Esophagus muscularis mucosa (tissue), 4 donors: ENCODE results near the gene TBC1D22A. TPM values are rescaled to one million over a fixed set of nuclear protein-coding genes. Genes with fewer than 3 reads are reported as not detected.

Experiments
- DNase-seq: peaks from one replicate; pipeline ENCODE4 v3.0.0-alpha.2; 2017; ENCODE audit errors: extremely low spot score
- H3K27ac ChIP-seq, 4 donors: fragments of 200-600 bp; sonication (generic); replicated peaks in 1 of 4; 1 replicate in 3 of 4; 2 replicates in 1 of 4; pipeline ENCODE4 v1.5.1; 2016 to 2019; ENCODE audit warnings: mild to moderate bottlenecking in 1 of 4
- H3K27me3 ChIP-seq, 4 donors: fragments of 200-600 bp; sonication (generic); one replicate each; pipeline versions ENCODE4 v1.5.1 to v1.6.0; 2016 to 2019
- H3K36me3 ChIP-seq, 4 donors: fragments of 200-600 bp; sonication (generic); one replicate each; pipeline ENCODE4 v1.5.1; 2016 to 2019
- H3K4me1 ChIP-seq, 4 donors: fragments of 200-600 bp; sonication (generic); one replicate each; pipeline ENCODE4 v1.5.1; 2016 to 2019
- H3K4me3 ChIP-seq, 4 donors: fragments of 200-600 bp; sonication (generic); 1 replicate in 2 of 4; 2 replicates in 2 of 4; pipeline ENCODE4 v1.5.1; 2016 to 2019; ENCODE audit warnings: mild to moderate bottlenecking in 4 of 4, moderate library complexity in 1 of 4
- H3K9me3 ChIP-seq, 4 donors: fragments of 200-600 bp; sonication (generic); 1 replicate in 3 of 4; 2 replicates in 1 of 4; pipeline ENCODE4 v1.5.1; 2016 to 2019
- EP300 ChIP-seq: sonication (generic); formaldehyde crosslinking; IDR thresholded peaks from one replicate; pipeline ENCODE4 v1.6.1; 2017; ENCODE audit warnings: antibody characterized with exemption
- POLR2A ChIP-seq: fragments of 450-650 bp; IDR thresholded peaks from one replicate; pipeline ENCODE4 v1.6.1; 2017; ENCODE audit warnings: antibody characterized with exemption, moderate library complexity, mild to moderate bottlenecking, low read depth
- POLR2AphosphoS5 ChIP-seq, 2 donors: sonication (generic); formaldehyde crosslinking; IDR thresholded peaks; one replicate each; pipeline ENCODE4 v1.6.1; 2017; ENCODE audit warnings: antibody characterized with exemption in 2 of 2
- WGBS: methylation state at CpG from one replicate; pipeline ENCODE4 v1.1.5; 2018; 5-methylcytosine and 5-hydroxymethylcytosine counted together
- intact Hi-C: fragments of 100-400 bp; cut with DNase I; formaldehyde crosslinking; loops from one replicate; pipeline ENCODE4 v1.15.1; 2023
- total RNA-seq, 4 donors: library from RNA; depleted of rRNA; stranded (reverse); fragments of >200 nt; gene quantifications; one replicate each; pipeline versions ENCODE4 v1.1.0 to v1.2.1, GENCODE V29; 2016
- TF ChIP-seq, protein P1 (sequence below), 3 experiments: fragments of 200-600 bp in 2 of 3; fragments of 450-650 bp in 1 of 3; sonication (generic) in 2 of 3; IDR thresholded peaks; one replicate each; pipeline ENCODE4 v1.5.1; 2017 to 2019; ENCODE audit warnings: antibody characterized with exemption in 3 of 3, mild to moderate bottlenecking in 2 of 3, moderate library complexity in 1 of 3

TBC1D22A gene
- total RNA-seq, 4 donors from 2014 or later = 15.2 to 20.7 (median 18.8) TPM

DNA sequence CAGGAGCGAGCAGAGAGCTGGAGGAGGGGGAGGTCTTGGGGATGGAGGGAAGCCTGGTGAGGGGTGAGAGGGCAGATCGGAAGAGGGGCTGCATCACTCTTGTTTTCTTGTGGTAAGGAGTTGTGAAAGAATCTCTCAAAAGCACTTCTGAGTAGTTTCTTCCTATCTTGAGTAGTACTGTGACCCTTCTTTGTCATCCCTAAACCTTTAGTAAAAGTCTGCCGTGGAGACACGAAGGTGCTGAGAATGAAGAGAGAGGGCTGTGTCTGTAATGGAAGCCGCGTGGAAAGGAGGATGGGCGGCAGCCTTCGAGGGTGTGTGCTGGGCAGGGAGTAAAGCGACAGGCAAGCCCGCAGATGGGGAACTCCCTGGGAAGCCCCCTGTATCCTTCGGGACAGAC lies 237.8 kb downstream of the TBC1D22A start:
- 91% methylated on average over 11 of the region's 11 CpGs for WGBS
- intact Hi-C loops = no loop called here
- peaks cover 0 to 28% (median 4%) of the 10 kb centered on the region in 4 donors for H3K36me3 ChIP-seq
- no peaks in the 10 kb centered on the region for H3K27me3 ChIP-seq
- H3K9me3 ChIP-seq = no peaks in the 10 kb centered on the region
- H3K4me1 ChIP-seq = no peaks in the 10 kb centered on the region
- TF ChIP-seq EP300 = no peak
- no peak overlapping the region for H3K27ac ChIP-seq
- DNase-seq = no peak
- H3K4me3 ChIP-seq = no peak overlapping the region

DNA sequence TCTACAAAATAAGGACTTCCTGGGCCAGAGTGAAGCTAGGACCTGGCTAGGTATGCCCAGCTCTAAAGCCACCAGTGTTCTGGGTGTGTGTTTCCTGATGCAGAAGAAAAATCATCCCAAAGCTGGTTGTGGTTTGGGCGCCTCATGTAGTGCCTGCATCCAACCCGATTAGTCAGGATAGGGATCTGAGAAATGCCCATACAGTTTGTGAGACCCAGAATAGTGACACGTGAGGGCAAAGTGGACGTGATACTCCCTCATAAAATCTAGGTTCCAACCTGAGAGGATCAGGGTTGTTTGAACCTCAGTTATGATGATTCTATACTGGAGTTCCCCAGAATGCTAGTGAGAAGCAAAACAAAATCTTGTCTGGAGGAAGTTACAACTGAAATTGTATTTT lies 238.4 kb downstream of the TBC1D22A start:
- 93% methylated on average over 4 of the region's 4 CpGs for WGBS

DNA sequence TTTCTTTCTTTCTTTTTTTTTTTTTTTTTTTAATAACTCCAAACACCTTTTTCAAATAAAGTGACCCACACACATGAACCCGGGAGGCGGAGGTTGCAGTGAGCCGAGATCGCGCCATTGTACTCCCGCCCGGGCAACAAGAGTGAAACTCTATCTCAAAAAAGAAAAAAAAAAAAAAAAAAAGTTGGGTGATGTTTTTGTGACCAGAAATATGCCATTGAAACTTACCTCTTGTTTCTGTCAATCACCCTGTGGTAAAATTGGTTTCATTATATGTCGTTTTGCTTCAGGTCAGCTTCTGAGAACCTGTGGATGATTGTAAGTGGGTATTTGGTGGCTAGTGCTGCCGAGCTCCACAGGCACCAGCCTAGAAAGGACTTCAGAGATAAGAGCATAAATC lies 238.8 kb downstream of the TBC1D22A start:
- 91% methylated on average over 9 of the region's 9 CpGs for WGBS
- peaks cover 0 to 3% (median 0%) of the 10 kb centered on the region in 4 donors for H3K4me1 ChIP-seq
- intact Hi-C loops = no loop called here
- no peaks in the 10 kb centered on the region for H3K27me3 ChIP-seq
- no peak overlapping the region for H3K27ac ChIP-seq
- TF ChIP-seq, protein P1, sequence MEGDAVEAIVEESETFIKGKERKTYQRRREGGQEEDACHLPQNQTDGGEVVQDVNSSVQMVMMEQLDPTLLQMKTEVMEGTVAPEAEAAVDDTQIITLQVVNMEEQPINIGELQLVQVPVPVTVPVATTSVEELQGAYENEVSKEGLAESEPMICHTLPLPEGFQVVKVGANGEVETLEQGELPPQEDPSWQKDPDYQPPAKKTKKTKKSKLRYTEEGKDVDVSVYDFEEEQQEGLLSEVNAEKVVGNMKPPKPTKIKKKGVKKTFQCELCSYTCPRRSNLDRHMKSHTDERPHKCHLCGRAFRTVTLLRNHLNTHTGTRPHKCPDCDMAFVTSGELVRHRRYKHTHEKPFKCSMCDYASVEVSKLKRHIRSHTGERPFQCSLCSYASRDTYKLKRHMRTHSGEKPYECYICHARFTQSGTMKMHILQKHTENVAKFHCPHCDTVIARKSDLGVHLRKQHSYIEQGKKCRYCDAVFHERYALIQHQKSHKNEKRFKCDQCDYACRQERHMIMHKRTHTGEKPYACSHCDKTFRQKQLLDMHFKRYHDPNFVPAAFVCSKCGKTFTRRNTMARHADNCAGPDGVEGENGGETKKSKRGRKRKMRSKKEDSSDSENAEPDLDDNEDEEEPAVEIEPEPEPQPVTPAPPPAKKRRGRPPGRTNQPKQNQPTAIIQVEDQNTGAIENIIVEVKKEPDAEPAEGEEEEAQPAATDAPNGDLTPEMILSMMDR (IDR thresholded peaks at IDR 0.05) = no peak
- no peak for TF ChIP-seq POLR2AphosphoS5 (IDR thresholded peaks at IDR 0.05)
- TF ChIP-seq EP300 = no peak
- no peak for TF ChIP-seq POLR2A
- H3K36me3 ChIP-seq = peaks cover 0 to 19% (median 2%) of the 10 kb centered on the region in 4 donors
- no peak overlapping the region for H3K4me3 ChIP-seq
- no peaks in the 10 kb centered on the region for H3K9me3 ChIP-seq
- DNase-seq = no peak

More for the DNA sequence above, 238.4 kb downstream of the TBC1D22A start:
- H3K36me3 ChIP-seq = peaks cover 0 to 23% (median 3%) of the 10 kb centered on the region in 4 donors
- no peak overlapping the region for H3K4me3 ChIP-seq
- H3K9me3 ChIP-seq = no peaks in the 10 kb centered on the region
- no peak overlapping the region for H3K27ac ChIP-seq
- intact Hi-C loops = no loop called here
- H3K4me1 ChIP-seq = no peaks in the 10 kb centered on the region
- TF ChIP-seq POLR2A (no peak), POLR2AphosphoS5 (IDR thresholded peaks at IDR 0.05) (no peak), EP300 (no peak)
- TF ChIP-seq, protein P1 (IDR thresholded peaks at IDR 0.05) = no peak
- DNase-seq = no peak
- no peaks in the 10 kb centered on the region for H3K27me3 ChIP-seq

GRCh38 chr22:47002692-47003091 lies 240.2 kb downstream of the TBC1D22A start:
- no peak overlapping the region for H3K27ac ChIP-seq
- WGBS = 87% methylated on average over 8 of the region's 8 CpGs
- no peak overlapping the region for H3K4me3 ChIP-seq
- DNase-seq = no peak
- intact Hi-C loops = no loop called here
- H3K36me3 ChIP-seq = peaks cover 0 to 26% (median 2%) of the 10 kb centered on the region in 4 donors
- peaks cover 0 to 8% (median 0%) of the 10 kb centered on the region in 4 donors for H3K4me1 ChIP-seq
- no peaks in the 10 kb centered on the region for H3K9me3 ChIP-seq
- TF ChIP-seq, protein P1 (IDR thresholded peaks at IDR 0.05) = no peak
- TF ChIP-seq POLR2AphosphoS5 (IDR thresholded peaks at IDR 0.05) = no peak
- TF ChIP-seq POLR2A = no peak
- no peak for TF ChIP-seq EP300
- no peaks in the 10 kb centered on the region for H3K27me3 ChIP-seq

- intact Hi-C loops = no loop called here
- Histone ChIP-seq H3K4me1 (peaks cover 0 to 8% (median 0%) of the 10 kb centered on the region in 4 donors), H3K4me3 (no peak overlapping the region), H3K27ac (no peak overlapping the region), H3K27me3 (no peaks in the 10 kb centered on the region), H3K9me3 (no peaks in the 10 kb centered on the region), H3K36me3 (peaks cover 3 to 29% (median 8%) of the 10 kb centered on the region in 4 donors)
- no peak for TF ChIP-seq EP300
- TF ChIP-seq, protein P1 (IDR thresholded peaks at IDR 0.05) = no peak
- TF ChIP-seq POLR2A = no peak
- no peak for TF ChIP-seq POLR2AphosphoS5 (IDR thresholded peaks at IDR 0.05)
- 88% methylated on average over 8 of the region's 8 CpGs for WGBS
- DNase-seq = no peak
Measured at GRCh38 chr22:47005506-47006408, 243.3 kb downstream of the TBC1D22A start.
